GM18870 (cell line): ENCODE data around the gene PRPF40A.

Experiments used
- ATAC-seq: cut with Tn5 transposase; IDR thresholded peaks from one replicate; pipeline ENCODE4 v1.9.1; 2021; ENCODE audit warnings: moderate library complexity; ENCODE audit not compliant: unreplicated experiment

The PRPF40A gene

DNA sequence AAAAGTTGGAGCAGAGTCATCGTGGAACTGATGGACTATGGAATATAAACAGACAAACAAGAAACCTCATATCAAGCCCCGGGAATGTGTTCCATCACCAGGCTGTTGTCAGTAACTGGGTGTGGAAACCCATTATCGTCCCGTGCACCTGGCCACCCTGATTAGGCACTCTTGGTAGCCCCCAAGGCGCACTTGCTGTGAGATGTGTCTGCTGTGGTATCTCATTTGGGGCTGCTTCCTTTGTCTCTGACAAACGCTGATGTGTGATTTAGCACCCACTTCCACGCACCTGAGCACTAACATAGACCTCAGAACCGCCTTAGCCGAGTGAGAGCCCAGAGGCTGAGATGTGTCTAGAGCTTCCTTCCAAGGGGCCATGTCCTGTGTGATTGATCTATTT, 96.3 kb downstream of the PRPF40A start:
- no peak for ATAC-seq

DNA sequence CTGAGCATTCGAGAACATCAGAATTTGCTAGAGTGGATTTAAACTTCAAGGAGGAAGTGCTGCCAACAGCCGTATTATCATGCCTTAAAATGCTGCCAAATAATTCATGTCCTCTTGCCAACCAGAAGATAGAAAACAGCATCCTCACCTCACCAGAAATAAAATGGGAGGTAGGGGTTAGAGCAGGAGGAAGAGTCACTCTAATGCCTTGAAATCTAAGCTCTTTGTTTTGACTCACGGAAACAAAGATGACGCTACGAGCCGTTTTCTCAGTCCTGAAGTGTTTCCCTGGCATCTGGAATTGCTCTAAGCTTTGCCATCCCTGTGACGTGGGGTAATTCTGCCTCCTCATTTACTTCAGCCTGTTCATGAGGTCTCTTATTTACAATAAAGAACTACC, 97.1 kb downstream of the PRPF40A start:
- no peak for ATAC-seq

GRCh38 chr2:152618193-152618564, 99.1 kb downstream of the PRPF40A start:
- no peak for ATAC-seq

DNA sequence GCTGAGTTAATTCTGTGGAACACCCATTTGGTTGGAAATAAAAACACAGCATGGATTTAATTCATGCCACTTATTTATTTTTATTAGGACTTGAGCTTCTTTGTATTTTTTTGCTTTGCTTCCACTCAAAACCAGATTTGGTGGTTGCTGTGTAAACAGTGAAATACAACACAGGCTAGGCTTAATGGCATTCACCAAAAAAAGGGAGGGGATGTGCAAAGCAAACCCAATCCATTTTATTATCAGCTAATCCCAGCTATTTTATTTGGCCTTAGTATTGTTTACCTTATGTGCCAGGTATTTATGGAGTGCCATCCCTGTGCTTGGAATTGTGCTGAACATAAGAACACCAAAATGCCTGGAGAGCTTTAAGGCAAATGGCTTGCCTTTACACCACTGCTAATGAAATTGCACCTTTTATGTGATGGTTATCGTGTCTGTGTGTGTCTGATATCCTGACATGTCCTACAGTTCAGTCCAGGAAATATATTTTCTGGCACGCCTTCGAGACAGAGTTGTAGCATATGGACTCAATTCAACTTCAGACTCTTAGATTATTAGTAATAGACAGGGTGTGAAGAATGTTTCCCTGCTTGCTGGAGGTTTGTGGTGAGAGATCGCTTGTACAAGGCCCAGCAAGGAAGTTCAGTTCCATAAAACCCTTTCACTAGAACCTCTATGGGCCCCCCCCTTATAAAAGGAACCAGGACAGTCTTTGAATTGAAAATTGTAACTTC, 99.6 kb downstream of the PRPF40A start:
- no peak for ATAC-seq

GRCh38 chr2:152615177-152615576, 102.1 kb downstream of the PRPF40A start:
- no peak for ATAC-seq

- peak; percentile 35 for ATAC-seq
These were observed 104.0 kb downstream of the PRPF40A start for GRCh38 chr2:152613235-152613634.

GRCh38 chr2:152611458-152612231, 105.6 kb downstream of the PRPF40A start:
- peak; percentile 90 for ATAC-seq

DNA sequence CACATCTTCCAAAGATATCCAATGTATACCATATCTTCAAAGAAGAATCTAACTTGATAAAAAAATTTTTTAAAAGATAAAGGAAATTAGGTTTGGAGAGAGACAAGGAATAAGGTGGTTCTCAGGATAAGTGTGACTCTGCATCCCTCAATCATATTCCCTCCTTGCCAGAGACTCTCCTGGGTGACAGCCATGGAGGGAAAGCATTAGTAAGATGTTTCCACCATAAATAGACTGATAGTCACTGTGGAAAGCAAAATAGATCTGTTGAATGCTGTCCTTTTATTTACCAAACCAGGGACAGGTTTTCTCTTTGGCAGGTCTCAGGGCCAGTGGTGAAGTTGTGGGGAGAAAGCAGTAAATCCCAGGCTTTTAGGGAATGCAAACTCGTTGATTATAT, 107.6 kb downstream of the PRPF40A start:
- no peak for ATAC-seq

DNA sequence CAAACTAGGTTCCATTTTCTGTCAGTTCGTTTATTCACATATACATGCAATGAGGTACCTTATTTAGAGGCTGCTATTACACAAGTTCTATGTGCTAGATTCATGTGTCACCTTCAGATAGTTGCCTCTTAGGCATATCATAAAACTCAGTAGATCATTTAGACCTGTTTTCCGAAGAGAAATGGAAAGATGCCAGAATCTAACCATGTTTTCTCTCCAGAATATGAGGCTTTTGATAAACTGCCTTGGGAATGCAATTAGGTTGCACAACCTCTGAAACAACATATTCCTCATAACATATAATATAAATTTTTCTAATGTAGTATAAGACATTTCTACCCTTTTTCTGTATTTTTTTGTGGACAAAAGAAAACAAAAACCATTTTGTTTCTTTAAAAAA, 108.1 kb downstream of the PRPF40A start:
- no peak for ATAC-seq

DNA sequence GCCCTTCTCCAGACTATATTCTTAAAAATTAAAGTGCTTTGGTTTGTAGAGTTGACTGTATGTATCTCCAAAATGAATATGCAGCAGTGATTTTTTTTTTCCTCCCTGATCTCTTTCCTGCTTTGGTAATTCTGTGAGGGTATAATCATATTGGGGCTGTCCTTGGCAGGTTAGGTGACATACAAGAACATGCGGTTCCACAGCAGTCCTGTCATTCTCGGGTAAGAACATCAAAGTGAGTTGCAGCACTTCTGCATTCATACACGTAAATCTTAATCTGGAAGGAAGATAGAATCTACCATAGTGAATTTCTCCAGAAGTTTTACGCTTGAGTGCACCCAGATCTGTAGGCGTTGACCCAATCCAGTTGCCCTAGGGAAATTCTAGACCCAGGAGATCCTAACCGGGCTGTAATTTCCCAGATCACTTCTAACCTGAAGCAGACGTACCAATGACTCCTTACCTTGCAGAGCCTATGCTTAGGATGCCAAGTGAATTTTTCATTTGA, 109.4 kb downstream of the PRPF40A start:
- no peak for ATAC-seq

DNA sequence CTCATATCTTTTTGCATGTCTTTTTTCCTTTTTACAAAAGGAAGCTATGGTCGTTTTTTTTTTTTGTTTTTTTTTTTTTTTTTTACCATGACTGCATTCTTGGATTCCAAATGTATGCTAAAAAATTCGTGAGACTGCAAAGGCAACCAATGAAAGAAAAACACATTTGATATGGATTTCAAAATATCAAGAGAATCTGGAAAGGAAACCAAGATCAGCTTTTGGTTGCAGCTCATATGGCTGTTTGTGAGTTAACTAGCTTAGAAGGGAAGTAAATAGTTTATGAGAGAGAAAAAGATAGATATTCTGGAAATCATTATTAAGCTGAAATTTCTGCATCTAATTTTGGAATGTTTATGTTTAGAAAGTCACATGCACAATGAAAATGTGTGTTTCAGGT, 110.3 kb downstream of the PRPF40A start:
- ATAC-seq, result no peak

DNA sequence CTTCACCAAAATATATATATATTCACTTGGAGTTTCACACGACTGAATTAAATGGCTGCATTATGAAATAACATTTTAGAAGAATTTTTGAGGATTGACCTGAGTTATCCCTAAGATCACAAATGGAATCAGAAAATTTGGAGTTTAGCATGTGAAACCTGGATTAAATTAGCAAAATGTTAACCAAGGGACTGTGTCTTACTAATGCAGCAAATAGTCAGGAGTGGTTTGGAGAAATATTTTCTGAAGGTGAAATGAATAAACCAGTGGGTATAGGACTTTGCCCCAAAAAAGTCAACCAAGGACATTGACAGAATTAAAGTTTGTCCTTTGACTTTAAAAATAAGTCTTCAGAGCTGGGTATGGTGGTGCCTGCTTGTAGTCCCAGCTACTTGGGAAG, 111.2 kb downstream of the PRPF40A start:
- no peak for ATAC-seq

- ATAC-seq, result no peak
These were observed 114.1 kb downstream of the PRPF40A start for GRCh38 chr2:152603166-152603565.

GRCh38 chr2:152602750-152603149, 114.5 kb downstream of the PRPF40A start:
- no peak for ATAC-seq
